ENCODE results near the gene GPSM1. TPM values are rescaled to one million over a fixed set of nuclear protein-coding genes. Genes with fewer than 3 reads are reported as not detected.

GPSM1 gene
- total and polyA plus RNA-seq, 9 of the 15 experiments (the other 6 are each of a cell fraction or from before 2014, with no cell fraction given), result 0.04 to 14.2 (median 3.1) TPM

GRCh38 chr9:136318111-136318775 lies 9.1 kb upstream of the GPSM1 start (continued):
- TF ChIP-seq SRSF9 (IDR thresholded peaks at IDR 0.05; ENCODE audit: borderline replicate concordance, low read depth, low read length) (no peak), LARP7 (IDR thresholded peaks at IDR 0.05) (no peak), ZNF165 (CRISPR knock-in tag; IDR thresholded peaks at IDR 0.05; ENCODE audit: borderline replicate concordance) (no peak)

GRCh38 chr9:136318776-136319241 lies 8.5 kb upstream of the GPSM1 start:
- no peaks in the 10 kb centered on the region; the same call in none of the 2 replicates for H4K20me1 ChIP-seq (replicated peaks; ENCODE audit: control insufficient read depth, insufficient read depth, low read length)
- in situ Hi-C loops (cut with MboI), result no loop called here
- intact Hi-C loops (cut with micrococcal nuclease), result no loop called here
- WGBS (ENCODE audit: insufficient coverage, low coverage, missing lambda C conversion rate), result 15% methylated on average over 7 of the region's 16 CpGs
- no peak overlapping the region for H2AFZ ChIP-seq (ENCODE audit: low read depth, low read length)
- H3K27ac ChIP-seq (ENCODE audit: extremely low read depth, low read depth, low read length), result no peak overlapping the region
- ATAC-seq (peak; percentile 62), FAIRE-seq (no peak), DNase-seq (ENCODE audit: extremely low read depth in 1 of 4, low spot score in 3 of 4) (peak in 1 of 4 experiments; percentile 44)
- no peak overlapping the region for H3K9ac ChIP-seq (ENCODE audit: insufficient read depth in 1 of 2, low read depth in 2 of 2, low read length in 2 of 2)
- POLR2A ChIA-PET, result no interaction called here
- H3K4me2 ChIP-seq (ENCODE audit: insufficient read depth, low read length), result no peak overlapping the region
- no TSS peak for BruUV-seq (replicated peaks)
- CTCF ChIA-PET (ENCODE audit: low intra/inter-chr PET ratio), result no interaction called here
- H3K4me1 ChIP-seq (replicated peaks in 1 of 2; ENCODE audit: control insufficient read depth in 2 of 2, insufficient read depth in 2 of 2, low read length in 2 of 2), result peaks cover 0 to 33% of the 10 kb centered on the region in 2 experiments; a peak in 2 of 5 replicates
- H3K27me3 ChIP-seq (ENCODE audit: control insufficient read depth in 2 of 2, insufficient read depth in 2 of 2, low read length in 2 of 2), result peaks cover 17 to 48% of the 10 kb centered on the region in 2 experiments; a peak in 4 of 5 replicates
- H3K9me1 ChIP-seq (ENCODE audit: control insufficient read depth, insufficient read depth, low read length), result no peaks in the 10 kb centered on the region
- no peaks in the 10 kb centered on the region for H3K79me2 ChIP-seq (ENCODE audit: control insufficient read depth, insufficient read depth, low read length)
- H3K9me3 ChIP-seq (replicated peaks; ENCODE audit: control insufficient read depth, insufficient read depth, low read depth, low read length), result peaks cover 7% of the 10 kb centered on the region
- no peaks in the 10 kb centered on the region for H3K36me3 ChIP-seq (ENCODE audit: control insufficient read depth, insufficient read depth, low read length)
- H3K4me3 ChIP-seq, result no peak overlapping the region
- TF ChIP-seq ZNF445 (CRISPR knock-in tag; IDR thresholded peaks at IDR 0.05; ENCODE audit: low read depth), result no peak
- TF ChIP-seq GATA2 (CRISPR knock-in tag; IDR thresholded peaks at IDR 0.05), result no peak
- no peak for TF ChIP-seq GTF2E2 (tag; IDR thresholded peaks at IDR 0.05)
- no peak for TF ChIP-seq RUNX1 (IDR thresholded peaks at IDR 0.05; ENCODE audit: low read depth)
- TF ChIP-seq ZNF561 (CRISPR knock-in tag; conservative IDR thresholded peaks at IDR 0.05), result no peak
- TF ChIP-seq PRMT5 (CRISPR knock-in tag; IDR thresholded peaks at IDR 0.05), result no peak
- TF ChIP-seq POLR2G (IDR thresholded peaks at IDR 0.05; ENCODE audit: low read depth, low read length), result no peak
- TF ChIP-seq ZNF280A (IDR thresholded peaks at IDR 0.05; ENCODE audit: low read depth, partially characterized antibody), result no peak
- no peak for TF ChIP-seq SMAD4 (CRISPR knock-in tag; conservative IDR thresholded peaks at IDR 0.05)
- TF ChIP-seq ZNF174 (CRISPR knock-in tag; IDR thresholded peaks at IDR 0.05), result no peak
- no peak for TF ChIP-seq ZNF75A (CRISPR knock-in tag; IDR thresholded peaks at IDR 0.05)
- no peak for TF ChIP-seq NRF1 (conservative IDR thresholded peaks at IDR 0.05 in 1 of 2, IDR thresholded peaks at IDR 0.05 in 1 of 2)
- TF ChIP-seq MCM2 (IDR thresholded peaks at IDR 0.05; ENCODE audit: low read depth), result no peak
- no peak for TF ChIP-seq POLR2B (IDR thresholded peaks at IDR 0.05; ENCODE audit: low read depth, partially characterized antibody)
- no peak for TF ChIP-seq HMG20A (CRISPR knock-in tag; conservative IDR thresholded peaks at IDR 0.05)
- no peak for TF ChIP-seq MEF2A (IDR thresholded peaks at IDR 0.05; ENCODE audit: control insufficient read depth, low read depth, low read length)
- no peak for TF ChIP-seq STAG1 (CRISPR knock-in tag; IDR thresholded peaks at IDR 0.05; ENCODE audit: borderline replicate concordance)
- TF ChIP-seq ADNP (tag; IDR thresholded peaks at IDR 0.05), result no peak
- TF ChIP-seq TOE1 (IDR thresholded peaks at IDR 0.05; ENCODE audit: borderline replicate concordance), result no peak
- no peak for TF ChIP-seq TOE1 (CRISPR knock-in tag; IDR thresholded peaks at IDR 0.05; ENCODE audit: borderline replicate concordance, low read depth)

Data from K562 (cell line).